Nephron progenitor cell (in vitro differentiated cells): ENCODE measurements around the gene DCBLD1.

Experiments
- DNase-seq: peaks from one replicate; pipeline ENCODE4 v3.0.0; 2021
- H3K27ac Mint-ChIP-seq: 2 replicates; pipeline ENCODE4 v1.8.0; 2021; ENCODE audit warnings: mild to moderate bottlenecking, moderate library complexity, mixed read lengths
- H3K27me3 Mint-ChIP-seq: 2 replicates; pipeline ENCODE4 v1.8.0; 2021; ENCODE audit warnings: mild to moderate bottlenecking, low read depth, mixed read lengths; ENCODE audit not compliant: poor library complexity
- H3K36me3 Mint-ChIP-seq: 2 replicates; pipeline ENCODE4 v1.8.0; 2021; ENCODE audit warnings: low read depth, mixed read lengths
- H3K4me1 Mint-ChIP-seq: 2 replicates; pipeline ENCODE4 v1.8.0; 2021; ENCODE audit warnings: mixed read lengths
- H3K4me3 Mint-ChIP-seq: 2 replicates; pipeline ENCODE4 v1.8.0; 2021; ENCODE audit warnings: mild to moderate bottlenecking, moderate library complexity, mixed read lengths
- H3K9me3 Mint-ChIP-seq: 2 replicates; pipeline ENCODE4 v1.8.0; 2021; ENCODE audit warnings: mild to moderate bottlenecking, moderate library complexity, mixed read lengths
- CTCF ChIP-seq: fragments of 200-600 bp; sonication (generic); IDR thresholded peaks from 2 replicates; pipeline ENCODE4 v1.5.0; 2021; ENCODE audit warnings: antibody characterized with exemption

DCBLD1 gene

DNA sequence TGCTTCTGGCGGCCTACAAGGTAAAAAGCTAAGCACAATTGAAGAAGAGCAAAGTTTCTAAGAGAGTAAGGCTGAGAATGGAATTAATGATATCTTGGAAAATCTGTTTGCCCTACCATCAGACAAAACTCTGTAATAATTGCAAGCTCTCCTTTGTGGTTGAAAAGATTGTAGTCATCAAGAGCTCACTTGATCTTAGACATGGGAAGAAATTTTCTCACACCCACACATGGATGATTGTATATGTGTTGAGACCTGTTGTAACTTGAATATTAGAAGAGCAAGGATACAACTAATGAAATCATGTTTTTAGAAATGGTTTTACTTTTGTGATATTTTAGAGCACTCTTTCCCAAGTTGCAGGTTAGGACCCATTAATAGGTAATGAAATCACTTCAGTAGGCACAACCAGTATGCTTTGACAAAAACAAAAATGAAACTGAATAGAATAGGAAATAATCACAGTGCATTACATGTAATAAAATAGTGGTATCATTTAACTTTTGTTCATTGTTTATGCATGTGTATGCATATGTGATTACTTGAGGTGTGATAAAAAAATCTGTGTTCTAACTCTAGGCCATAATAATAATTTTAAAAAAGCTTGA is 14.0 kb downstream of the DCBLD1 start:
- H3K4me1 Mint-ChIP-seq, result no peaks in the 10 kb centered on the region
- no peak overlapping the region for H3K4me3 Mint-ChIP-seq
- no peak for TF ChIP-seq CTCF
- no peaks in the 10 kb centered on the region for H3K9me3 Mint-ChIP-seq
- H3K36me3 Mint-ChIP-seq, result no peaks in the 10 kb centered on the region
- H3K27me3 Mint-ChIP-seq, result no peaks in the 10 kb centered on the region
- H3K27ac Mint-ChIP-seq, result no peak overlapping the region
- no peak for DNase-seq

GRCh38 chr6:117497237-117497636 is 14.8 kb downstream of the DCBLD1 start:
- H3K9me3 Mint-ChIP-seq, result no peaks in the 10 kb centered on the region
- no peak for DNase-seq
- no peaks in the 10 kb centered on the region for H3K36me3 Mint-ChIP-seq
- H3K27ac Mint-ChIP-seq, result no peak overlapping the region
- H3K4me1 Mint-ChIP-seq, result no peaks in the 10 kb centered on the region
- no peak for TF ChIP-seq CTCF
- H3K4me3 Mint-ChIP-seq, result no peak overlapping the region
- no peaks in the 10 kb centered on the region for H3K27me3 Mint-ChIP-seq

DNA sequence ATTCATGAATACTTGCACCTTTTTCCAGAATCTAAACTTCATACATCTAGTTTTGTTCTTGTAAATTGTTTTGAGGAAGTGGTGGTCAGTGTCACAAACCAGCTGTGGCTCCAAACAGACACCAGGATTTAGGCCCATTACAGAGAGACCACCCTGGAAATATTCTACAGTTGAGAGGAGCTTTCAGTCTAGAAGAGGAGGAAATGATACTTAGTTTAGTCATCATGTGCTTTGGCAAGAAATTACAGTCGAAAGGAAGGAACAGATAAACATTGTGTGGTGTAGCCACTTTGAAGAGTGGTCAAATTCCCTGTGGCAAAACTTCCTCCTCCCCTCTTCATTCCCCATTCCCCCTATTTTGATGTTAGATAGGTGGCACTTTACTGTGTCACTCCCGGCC is 15.7 kb downstream of the DCBLD1 start:
- TF ChIP-seq CTCF, result no peak
- Mint-ChIP-seq H3K27ac (peak overlapping the region; percentile 40), H3K4me3 (no peak overlapping the region), H3K4me1 (no peaks in the 10 kb centered on the region), H3K36me3 (no peaks in the 10 kb centered on the region), H3K9me3 (no peaks in the 10 kb centered on the region), H3K27me3 (no peaks in the 10 kb centered on the region)
- DNase-seq, result no peak

DNA sequence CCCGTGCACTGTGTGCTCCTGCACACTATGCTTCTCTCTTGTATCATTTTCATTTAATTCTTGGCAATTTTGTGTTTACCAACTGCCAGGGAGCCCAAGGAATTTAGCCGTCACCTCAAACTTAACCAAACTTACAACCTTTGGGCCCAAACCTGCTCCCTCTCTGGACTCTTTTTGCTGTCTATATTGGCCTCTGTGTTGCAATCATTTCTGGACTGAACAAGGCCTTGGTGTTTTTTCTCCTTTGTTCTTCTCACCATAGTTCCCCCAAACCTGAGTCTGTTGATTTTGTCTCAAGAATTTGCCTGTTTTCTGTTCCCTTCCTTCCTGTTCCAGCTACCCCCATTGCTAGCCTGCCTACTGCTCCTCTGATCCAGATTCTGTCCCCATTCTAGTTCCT is 19.2 kb downstream of the DCBLD1 start:
- no peak for TF ChIP-seq CTCF
- H3K27ac Mint-ChIP-seq, result no peak overlapping the region
- no peaks in the 10 kb centered on the region for H3K9me3 Mint-ChIP-seq
- no peaks in the 10 kb centered on the region for H3K27me3 Mint-ChIP-seq
- no peak for DNase-seq
- no peaks in the 10 kb centered on the region for H3K36me3 Mint-ChIP-seq
- no peaks in the 10 kb centered on the region for H3K4me1 Mint-ChIP-seq
- no peak overlapping the region for H3K4me3 Mint-ChIP-seq

- Mint-ChIP-seq H3K27me3 (no peaks in the 10 kb centered on the region), H3K9me3 (no peaks in the 10 kb centered on the region), H3K4me1 (no peaks in the 10 kb centered on the region), H3K27ac (no peak overlapping the region), H3K36me3 (no peaks in the 10 kb centered on the region), H3K4me3 (no peak overlapping the region)
- no peak for DNase-seq
- TF ChIP-seq CTCF, result no peak
Observed at GRCh38 chr6:117502580-117502979, 20.1 kb downstream of the DCBLD1 start.

DNA sequence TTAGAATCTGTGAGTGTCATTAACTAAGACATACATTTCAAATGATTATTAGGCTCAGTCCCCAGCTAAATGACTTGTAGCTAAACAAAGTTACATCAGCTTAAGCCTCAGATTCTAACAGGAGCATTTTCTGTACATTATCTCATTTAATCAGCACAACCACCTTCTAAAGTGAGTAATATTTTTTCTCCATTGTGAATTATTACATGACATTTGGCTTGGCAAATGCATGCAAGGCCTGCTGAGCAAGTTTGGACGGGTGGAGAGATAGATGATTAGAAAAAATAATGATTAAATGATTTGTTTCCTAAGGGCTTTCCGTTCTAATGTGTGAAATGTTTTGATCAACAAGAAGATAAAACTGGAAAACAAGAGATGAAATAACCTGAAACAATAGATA is 20.7 kb downstream of the DCBLD1 start:
- no peaks in the 10 kb centered on the region for H3K9me3 Mint-ChIP-seq
- H3K27ac Mint-ChIP-seq, result no peak overlapping the region
- H3K36me3 Mint-ChIP-seq, result no peaks in the 10 kb centered on the region
- no peak for TF ChIP-seq CTCF
- H3K4me1 Mint-ChIP-seq, result no peaks in the 10 kb centered on the region
- H3K27me3 Mint-ChIP-seq, result no peaks in the 10 kb centered on the region
- no peak overlapping the region for H3K4me3 Mint-ChIP-seq
- no peak for DNase-seq
